Mesenchymal stem cell (in vitro differentiated cells and primary cell): ENCODE data around the gene FBXO41.

Experiments used
- DNase-seq: peaks from one replicate; pipeline ENCODE4 v3.0.0-alpha.2; 2013
- H2AFZ ChIP-seq: one replicate; pipeline ENCODE4 v1.6.1; 2013; ENCODE audit warnings: low read depth, mild to moderate bottlenecking, control low read depth, inconsistent platforms, low read length, moderate library complexity
- H2AK5ac ChIP-seq: 2 replicates; pipeline ENCODE4 v1.6.1; 2013; ENCODE audit warnings: low read length, moderate library complexity, mild to moderate bottlenecking, inconsistent platforms; ENCODE audit not compliant: severe bottlenecking
- H2BK120ac ChIP-seq: one replicate; pipeline ENCODE4 v1.6.1; 2013; ENCODE audit warnings: low read depth, mild to moderate bottlenecking, inconsistent platforms, low read length, moderate library complexity
- H2BK12ac ChIP-seq, 2 experiments: one replicate each; pipeline ENCODE4 v1.6.1; 2013; ENCODE audit warnings: inconsistent platforms in 2 of 2, low read length in 2 of 2, mild to moderate bottlenecking in 2 of 2, moderate library complexity in 2 of 2, control low read depth in 1 of 2
- H2BK15ac ChIP-seq: one replicate; pipeline ENCODE4 v1.6.1; 2013; ENCODE audit warnings: mild to moderate bottlenecking, low read depth, inconsistent platforms; ENCODE audit not compliant: poor library complexity, severe bottlenecking
- H2BK5ac ChIP-seq: 2 replicates; pipeline ENCODE4 v1.6.1; 2013; ENCODE audit warnings: low read depth, mild to moderate bottlenecking, low read length, control low read depth, inconsistent platforms; ENCODE audit not compliant: poor library complexity, severe bottlenecking
- H3K14ac ChIP-seq, 2 experiments: one replicate each; pipeline ENCODE4 v1.6.1; 2013; ENCODE audit warnings: inconsistent platforms in 2 of 2, low read length in 2 of 2, control low read depth in 1 of 2, mild to moderate bottlenecking in 1 of 2, moderate library complexity in 1 of 2
- H3K18ac ChIP-seq, 2 experiments: one replicate each; pipeline ENCODE4 v1.6.1; 2013; ENCODE audit warnings: inconsistent platforms in 2 of 2, low read length in 2 of 2, control low read depth in 1 of 2, low read depth in 1 of 2, mild to moderate bottlenecking in 1 of 2
- H3K23ac ChIP-seq, 2 experiments: one replicate each; pipeline ENCODE4 v1.6.1; 2013; ENCODE audit warnings: inconsistent platforms in 2 of 2, low read length in 2 of 2, mild to moderate bottlenecking in 2 of 2, moderate library complexity in 2 of 2, control low read depth in 1 of 2
- H3K27ac ChIP-seq: 2 replicates; pipeline ENCODE4 v1.5.1; 2013; ENCODE audit warnings: mild to moderate bottlenecking, moderate library complexity, low read length, control low read depth, inconsistent platforms; ENCODE audit not compliant: poor library complexity, severe bottlenecking
- H3K27me3 ChIP-seq, 2 experiments: 2 replicates each; pipeline versions ENCODE4 v1.6.1 to v1.7.0; 2013; ENCODE audit warnings: low read length in 2 of 2, mild to moderate bottlenecking in 2 of 2, moderate library complexity in 2 of 2, control low read depth in 1 of 2, inconsistent platforms in 1 of 2; ENCODE audit not compliant: control insufficient read depth in 1 of 2, insufficient read depth in 1 of 2
- H3K36me3 ChIP-seq, 2 experiments: 2 replicates each; pipeline versions ENCODE4 v1.6.1 to v1.7.0; 2013; ENCODE audit warnings: low read length in 2 of 2, control low read depth in 1 of 2, inconsistent platforms in 1 of 2, low read depth in 1 of 2, mild to moderate bottlenecking in 1 of 2; ENCODE audit not compliant: insufficient read depth in 2 of 2, control insufficient read depth in 1 of 2
- H3K4ac ChIP-seq, 2 experiments: one replicate each; pipeline ENCODE4 v1.6.1; 2013; ENCODE audit warnings: inconsistent platforms in 2 of 2, low read length in 2 of 2, mild to moderate bottlenecking in 2 of 2, moderate library complexity in 2 of 2, control low read depth in 1 of 2, low read depth in 1 of 2
- H3K4me1 ChIP-seq: 2 replicates; pipeline ENCODE4 v1.6.1; 2013; ENCODE audit warnings: low read depth, low read length, control low read depth; ENCODE audit not compliant: control insufficient read depth, insufficient read depth
- H3K4me2 ChIP-seq: 2 replicates; pipeline ENCODE4 v1.6.1; 2013; ENCODE audit warnings: low read length, mild to moderate bottlenecking, inconsistent platforms; ENCODE audit not compliant: poor library complexity, severe bottlenecking
- H3K4me3 ChIP-seq, 2 experiments: 2 replicates each; pipeline versions ENCODE4 v1.5.1 to v1.7.0; 2013; ENCODE audit warnings: low read length in 2 of 2, mild to moderate bottlenecking in 2 of 2, control low read depth in 1 of 2, low read depth in 1 of 2; ENCODE audit not compliant: insufficient read depth in 1 of 2
- H3K79me1 ChIP-seq: replicated peaks from 2 replicates; pipeline ENCODE4 v1.6.1; 2013; ENCODE audit warnings: mild to moderate bottlenecking, control low read depth, low read length, inconsistent platforms; ENCODE audit not compliant: poor library complexity, severe bottlenecking
- H3K9ac ChIP-seq: 2 replicates; pipeline ENCODE4 v1.7.0; 2013; ENCODE audit warnings: mild to moderate bottlenecking, low read length, moderate library complexity
- H3K9me3 ChIP-seq: 2 replicates; pipeline ENCODE4 v1.7.0; 2013; ENCODE audit warnings: mild to moderate bottlenecking, low read length; ENCODE audit not compliant: control insufficient read depth
- H4K8ac ChIP-seq: one replicate; pipeline ENCODE4 v1.6.1; 2013; ENCODE audit warnings: inconsistent platforms, mild to moderate bottlenecking, low read length, moderate library complexity
- H4K91ac ChIP-seq: one replicate; pipeline ENCODE4 v1.6.1; 2013; ENCODE audit warnings: mild to moderate bottlenecking, low read length, inconsistent platforms
- WGBS: methylation state at CpG from one replicate; pipeline ENCODE4 v1.1.7; 2013; ENCODE audit warnings: mixed read lengths; 5-methylcytosine and 5-hydroxymethylcytosine counted together

Gene FBXO41

DNA sequence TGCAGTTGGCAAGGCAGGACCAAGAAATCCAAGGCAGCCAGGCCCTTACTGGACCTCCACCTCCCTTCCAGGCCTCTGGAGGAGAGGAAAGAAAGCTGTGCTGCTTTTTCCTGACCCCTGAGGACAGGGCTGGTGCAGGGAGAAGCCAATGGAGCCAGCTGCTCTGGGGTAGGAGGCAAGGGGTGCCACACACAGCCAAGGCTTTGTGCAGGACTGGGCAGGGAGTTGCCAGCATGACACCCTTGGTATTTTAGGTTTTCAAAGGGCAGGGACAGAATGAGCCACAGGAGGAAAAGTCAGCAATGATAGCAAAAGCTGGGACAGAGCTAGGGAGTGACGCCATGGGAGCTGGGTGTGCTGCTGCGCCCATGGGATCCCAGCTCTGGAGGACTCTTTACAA is 27.3 kb downstream of the FBXO41 start:
- Histone ChIP-seq H2BK15ac (no peak overlapping the region), H3K14ac (no peak overlapping the region), H3K27me3 (peaks cover 3 to 5% of the 10 kb centered on the region in 2 experiments), H3K4me1 (peaks cover 4% of the 10 kb centered on the region), H4K8ac (no peak overlapping the region), H2BK5ac (no peak overlapping the region), H3K23ac (no peak overlapping the region), H2AFZ (no peak overlapping the region), H3K18ac (no peak overlapping the region), H2AK5ac (no peak overlapping the region), H3K79me1 (no peaks in the 10 kb centered on the region), H3K4me2 (no peak overlapping the region), H3K27ac (no peak overlapping the region), H3K4ac (no peak overlapping the region), H3K9ac (no peak overlapping the region), H2BK12ac (no peak overlapping the region), H2BK120ac (no peak overlapping the region), H3K4me3 (no peak overlapping the region), H3K9me3 (no peaks in the 10 kb centered on the region), H4K91ac (no peak overlapping the region), H3K36me3 (peaks cover 33 to 58% of the 10 kb centered on the region in 2 experiments)
- DNase-seq = no peak
- 100% methylated on average over 2 of the region's 2 CpGs for WGBS

DNA sequence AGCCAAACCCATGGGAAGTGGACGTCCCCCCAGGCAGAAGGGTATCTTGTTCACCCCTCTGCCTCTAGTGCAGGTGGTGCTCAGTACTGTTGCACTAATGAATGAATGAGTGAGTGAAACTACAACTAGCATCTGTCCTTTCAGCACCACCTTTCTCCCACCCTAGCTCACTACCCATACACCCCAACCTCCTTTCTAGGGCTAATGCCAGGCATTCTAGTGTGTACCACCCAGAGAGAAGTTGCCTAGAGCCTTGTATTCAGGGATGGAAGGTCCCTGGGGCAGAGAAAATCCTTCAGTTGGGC is 27.7 kb downstream of the FBXO41 start:
- Histone ChIP-seq H2BK5ac (no peak overlapping the region), H3K4me3 (no peak overlapping the region), H3K9ac (no peak overlapping the region), H3K4me2 (no peak overlapping the region), H2AK5ac (no peak overlapping the region), H3K27me3 (peaks cover 3 to 4% of the 10 kb centered on the region in 2 experiments), H3K9me3 (no peaks in the 10 kb centered on the region), H2BK120ac (no peak overlapping the region), H3K79me1 (no peaks in the 10 kb centered on the region), H2BK12ac (no peak overlapping the region), H3K27ac (no peak overlapping the region), H3K14ac (peak overlapping the region in 1 of 2 experiments; percentile 55), H3K4ac (no peak overlapping the region), H3K4me1 (peaks cover 4% of the 10 kb centered on the region), H3K23ac (no peak overlapping the region), H4K91ac (no peak overlapping the region), H3K36me3 (peaks cover 37 to 62% of the 10 kb centered on the region in 2 experiments), H2BK15ac (no peak overlapping the region), H4K8ac (no peak overlapping the region), H2AFZ (no peak overlapping the region), H3K18ac (no peak overlapping the region)
- WGBS = no CpG with 5 or more reads among the region's 1 CpG
- no peak for DNase-seq

DNA sequence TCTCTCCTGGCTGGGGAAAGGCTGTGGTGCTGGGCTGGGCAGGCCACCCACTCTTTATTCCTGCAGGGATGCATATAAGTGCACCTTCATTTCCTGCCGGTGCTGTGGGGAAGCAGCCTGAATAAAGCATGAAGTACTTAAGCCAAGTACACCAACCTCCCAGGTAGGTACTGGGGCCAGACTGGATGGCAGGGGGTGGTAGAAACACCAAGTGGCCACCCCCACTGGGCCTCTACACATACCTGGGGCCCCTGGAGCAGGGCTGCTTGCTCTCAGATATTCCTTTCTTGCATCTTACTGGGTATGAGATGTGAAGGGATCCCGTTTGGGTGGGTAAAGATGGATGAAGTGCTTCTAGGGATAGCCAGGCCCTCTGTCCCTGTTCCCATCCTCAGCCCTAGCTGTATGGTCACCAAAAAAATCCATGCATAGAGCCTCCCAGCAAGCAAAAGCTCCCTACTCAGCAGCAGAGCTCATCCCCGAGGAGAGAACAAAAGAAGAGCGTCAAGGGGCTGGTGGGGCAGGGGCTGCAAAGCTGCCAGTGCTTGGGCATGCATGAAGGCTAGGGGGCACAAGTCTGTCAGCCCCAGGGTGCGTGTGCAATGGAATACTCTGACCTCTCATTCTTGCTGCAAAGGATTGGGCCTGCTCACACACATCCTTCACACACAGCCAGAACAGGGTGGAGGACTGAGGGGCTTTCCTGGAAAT is 28.2 kb downstream of the FBXO41 start:
- no peak overlapping the region for H3K23ac ChIP-seq

DNA sequence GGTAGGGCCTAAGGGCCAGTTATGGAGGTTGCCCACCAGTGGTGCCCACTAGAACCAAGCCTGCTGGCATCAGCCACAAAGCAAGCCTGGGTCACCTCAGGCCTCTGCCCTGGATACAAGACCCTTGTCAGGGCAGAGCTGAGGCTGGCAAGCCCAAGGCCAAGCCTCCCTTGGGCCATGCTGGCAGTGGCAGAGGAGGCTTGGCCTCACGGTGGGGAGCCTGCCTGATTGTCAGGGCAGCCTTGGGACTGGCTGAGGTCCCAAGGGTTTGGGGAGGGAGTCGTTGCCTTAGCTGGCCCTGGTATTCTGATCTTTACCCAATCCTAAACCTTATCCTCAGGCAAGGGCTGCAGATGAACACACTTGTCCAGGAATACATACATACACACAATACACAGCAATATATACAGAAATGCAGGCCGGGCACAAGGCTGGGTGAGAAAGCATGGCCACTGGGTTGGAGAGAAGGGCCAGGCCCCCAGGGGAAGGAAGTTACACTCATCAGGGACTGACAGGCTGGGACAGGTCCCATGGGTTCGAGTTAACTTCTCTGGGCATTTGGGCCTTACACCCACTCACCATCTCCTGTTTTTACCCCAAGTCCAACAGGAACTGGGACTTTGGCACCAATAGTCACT is 29.2 kb downstream of the FBXO41 start:
- Histone ChIP-seq H3K18ac (no peak overlapping the region), H3K9me3 (no peaks in the 10 kb centered on the region), H3K14ac (no peak overlapping the region), H2BK12ac (no peak overlapping the region), H3K4me2 (no peak overlapping the region), H3K4me3 (no peak overlapping the region), H4K8ac (no peak overlapping the region), H2BK120ac (no peak overlapping the region), H2BK5ac (no peak overlapping the region), H3K27ac (no peak overlapping the region), H4K91ac (no peak overlapping the region), H3K23ac (no peak overlapping the region), H3K79me1 (peaks cover 8% of the 10 kb centered on the region), H3K4me1 (no peaks in the 10 kb centered on the region), H3K27me3 (no peaks in the 10 kb centered on the region), H2AFZ (no peak overlapping the region), H2BK15ac (no peak overlapping the region), H3K4ac (no peak overlapping the region), H3K36me3 (peaks cover 52 to 72% of the 10 kb centered on the region in 2 experiments), H3K9ac (no peak overlapping the region), H2AK5ac (no peak overlapping the region)
- WGBS = 95% methylated on average over 1 of the region's 4 CpGs
- no peak for DNase-seq

More for the DNA sequence above, 28.2 kb downstream of the FBXO41 start:
- H2AFZ ChIP-seq = no peak overlapping the region
- no peak overlapping the region for H3K9ac ChIP-seq
- no peak overlapping the region for H2BK5ac ChIP-seq
- no peak overlapping the region for H2BK12ac ChIP-seq
- no peaks in the 10 kb centered on the region for H3K27me3 ChIP-seq
- H3K36me3 ChIP-seq = peaks cover 42 to 67% of the 10 kb centered on the region in 2 experiments
- 91% methylated on average over 2 of the region's 5 CpGs for WGBS
- no peak overlapping the region for H3K14ac ChIP-seq
- no peak overlapping the region for H2AK5ac ChIP-seq
- peaks cover 4% of the 10 kb centered on the region for H3K4me1 ChIP-seq
- no peak overlapping the region for H3K27ac ChIP-seq
- H3K9me3 ChIP-seq = no peaks in the 10 kb centered on the region
- no peak overlapping the region for H3K4me3 ChIP-seq
- no peak overlapping the region for H3K4me2 ChIP-seq
- H4K91ac ChIP-seq = no peak overlapping the region
- H2BK120ac ChIP-seq = no peak overlapping the region
- no peak overlapping the region for H3K4ac ChIP-seq
- peaks cover 3% of the 10 kb centered on the region for H3K79me1 ChIP-seq
- no peak overlapping the region for H2BK15ac ChIP-seq
- no peak for DNase-seq
- H3K18ac ChIP-seq = no peak overlapping the region
- no peak overlapping the region for H4K8ac ChIP-seq
